Left ventricle myocardium inferior (tissue), 1 donor: ENCODE results near the gene HECW1. TPM values are rescaled to one million over a fixed set of nuclear protein-coding genes. Genes with fewer than 3 reads are reported as not detected.

Experiments
- DNase-seq: peaks from one replicate; pipeline ENCODE4 v3.0.0-alpha.2; 2020
- H3K27ac ChIP-seq: fragments of 200-600 bp; replicated peaks from 2 replicates; pipeline ENCODE4 v1.8.0; 2021
- H3K27me3 ChIP-seq: fragments of 200-600 bp; 2 replicates; pipeline ENCODE4 v1.8.0; 2021; ENCODE audit warnings: low read depth
- H3K36me3 ChIP-seq: fragments of 200-600 bp; 2 replicates; pipeline ENCODE4 v1.8.0; 2021
- H3K4me1 ChIP-seq: fragments of 200-600 bp; 2 replicates; pipeline ENCODE4 v1.8.0; 2021
- H3K4me3 ChIP-seq: fragments of 200-600 bp; 2 replicates; pipeline ENCODE4 v1.8.0; 2021; ENCODE audit warnings: mild to moderate bottlenecking, moderate library complexity
- H3K9me3 ChIP-seq: fragments of 200-600 bp; replicated peaks from 2 replicates; pipeline ENCODE4 v1.8.0; 2021
- CTCF ChIP-seq: fragments of 200-600 bp; IDR thresholded peaks from 2 replicates; pipeline ENCODE4 v1.8.0; 2021; ENCODE audit warnings: antibody characterized with exemption, mild to moderate bottlenecking, borderline replicate concordance
- intact Hi-C: fragments of 100-400 bp; cut with micrococcal nuclease; formaldehyde crosslinking; loops from one replicate; pipeline ENCODE4 v1.11.0; 2022
- total RNA-seq: library from RNA; stranded (reverse); fragmentation: NEBNext Ultra II Directional; extraction: Animal tissue kit (Norgen Biotek cat#: 25700); gene quantifications from one replicate; pipeline ENCODE4 v1.2.1, GENCODE V29; 2021
- donor health status: DM: no; HTN: yes; CAD: no; lungs with severe emphysema.

HECW1 gene
- total RNA-seq, 1 donor from 2014 or later = not detected

GRCh38 chr7:43163885-43164284 lies 51.4 kb downstream of the HECW1 start:
- Histone ChIP-seq H3K36me3 (no peaks in the 10 kb centered on the region), H3K4me1 (no peaks in the 10 kb centered on the region), H3K27ac (no peak overlapping the region), H3K9me3 (no peaks in the 10 kb centered on the region), H3K27me3 (peaks cover under 1% of the 10 kb centered on the region), H3K4me3 (no peak overlapping the region)
- TF ChIP-seq CTCF = no peak
- DNase-seq = no peak
- intact Hi-C loops = no loop called here

- Histone ChIP-seq H3K4me3 (no peak overlapping the region), H3K4me1 (no peaks in the 10 kb centered on the region), H3K9me3 (no peaks in the 10 kb centered on the region), H3K27me3 (peaks cover 10% of the 10 kb centered on the region), H3K36me3 (no peaks in the 10 kb centered on the region), H3K27ac (no peak overlapping the region)
- no peak for DNase-seq
- intact Hi-C loops = no loop called here
- no peak for TF ChIP-seq CTCF
These were observed 52.3 kb downstream of the HECW1 start for GRCh38 chr7:43164757-43165156.

GRCh38 chr7:43166686-43167085 lies 54.2 kb downstream of the HECW1 start:
- intact Hi-C loops = no loop called here
- DNase-seq = no peak
- Histone ChIP-seq H3K36me3 (no peaks in the 10 kb centered on the region), H3K27me3 (peaks cover 28% of the 10 kb centered on the region), H3K4me3 (no peak overlapping the region), H3K9me3 (no peaks in the 10 kb centered on the region), H3K27ac (no peak overlapping the region), H3K4me1 (no peaks in the 10 kb centered on the region)
- TF ChIP-seq CTCF = no peak

- Histone ChIP-seq H3K36me3 (no peaks in the 10 kb centered on the region), H3K4me3 (no peak overlapping the region), H3K9me3 (no peaks in the 10 kb centered on the region), H3K4me1 (no peaks in the 10 kb centered on the region), H3K27me3 (peaks cover 49% of the 10 kb centered on the region), H3K27ac (no peak overlapping the region)
- no peak for DNase-seq
- intact Hi-C loops = no loop called here
- no peak for TF ChIP-seq CTCF
These were observed 56.6 kb downstream of the HECW1 start for GRCh38 chr7:43169076-43169475.

- H3K27ac ChIP-seq = no peak overlapping the region
- intact Hi-C loops = no loop called here
- TF ChIP-seq CTCF = no peak
These were observed 58.1 kb downstream of the HECW1 start for GRCh38 chr7:43170571-43170970.

GRCh38 chr7:43175570-43176200 lies 63.2 kb downstream of the HECW1 start:
- H3K9me3 ChIP-seq = no peaks in the 10 kb centered on the region
- H3K36me3 ChIP-seq = no peaks in the 10 kb centered on the region
- no peak for DNase-seq
- H3K4me1 ChIP-seq = no peaks in the 10 kb centered on the region
- TF ChIP-seq CTCF = no peak
- intact Hi-C loops = no loop called here
- H3K27ac ChIP-seq = no peak overlapping the region
- H3K27me3 ChIP-seq = peaks cover 36% of the 10 kb centered on the region
- no peak overlapping the region for H3K4me3 ChIP-seq

More at GRCh38 chr7:43170571-43170970, 58.1 kb downstream of the HECW1 start:
- Histone ChIP-seq H3K36me3 (no peaks in the 10 kb centered on the region), H3K4me1 (no peaks in the 10 kb centered on the region), H3K4me3 (no peak overlapping the region), H3K9me3 (no peaks in the 10 kb centered on the region), H3K27me3 (peaks cover 54% of the 10 kb centered on the region)
- DNase-seq = no peak
